ENCODE data around the gene CLEC3B.
A peak's percentile ranks its signal among the peaks of the same experiment; 100 is the strongest.
"Not testable (repeated sequence)": the region's sequence is repeated elsewhere in the genome, so short reads cannot be mapped to it uniquely, and the experiment has no call there.

The CLEC3B gene, protein sequence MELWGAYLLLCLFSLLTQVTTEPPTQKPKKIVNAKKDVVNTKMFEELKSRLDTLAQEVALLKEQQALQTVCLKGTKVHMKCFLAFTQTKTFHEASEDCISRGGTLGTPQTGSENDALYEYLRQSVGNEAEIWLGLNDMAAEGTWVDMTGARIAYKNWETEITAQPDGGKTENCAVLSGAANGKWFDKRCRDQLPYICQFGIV

GRCh38 chr3:45026038-45026437 is at the start of gene CLEC3B:
CLEC3B (plus strand) TSS chr3:45026303; CDS start chr3:45026363, 60 bp downstream.
- DNase-seq (ENCODE audit: low read depth, low spot score): peak; percentile 43

GRCh38 chr3:44981220-44981619 is 44.9 kb upstream of the CLEC3B start:
- peak; percentile 62 for DNase-seq (ENCODE audit: low read depth, low spot score)

- DNase-seq (ENCODE audit: low read depth, low spot score): no peak
These were observed 44.4 kb upstream of the CLEC3B start for GRCh38 chr3:44981751-44982150.

GRCh38 chr3:44982817-44983216 is 43.3 kb upstream of the CLEC3B start:
- no peak for DNase-seq (ENCODE audit: low read depth, low spot score)

DNA sequence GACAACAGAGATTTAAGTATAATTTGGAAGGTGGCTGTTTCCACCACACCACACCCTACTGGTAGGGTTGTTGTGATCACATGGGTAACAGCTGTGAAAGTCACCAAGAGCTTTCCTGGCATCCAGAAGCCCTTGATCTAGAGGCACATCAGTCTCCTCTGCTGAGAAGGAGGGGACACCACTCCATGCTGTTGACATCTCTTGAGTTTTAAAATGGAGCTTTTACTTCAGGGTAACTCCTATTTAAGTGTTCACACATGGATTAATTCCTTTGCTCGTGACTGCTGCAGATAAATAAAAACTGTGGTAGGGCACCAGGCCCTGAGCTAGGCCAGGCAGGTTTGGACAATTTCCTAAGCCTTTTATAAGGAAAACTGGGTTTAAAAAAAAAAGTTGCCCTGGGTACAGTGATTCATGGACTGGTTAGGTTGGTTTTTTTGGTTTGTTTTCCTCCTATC is 42.6 kb upstream of the CLEC3B start:
- peak; percentile 29 for DNase-seq (ENCODE audit: low read depth, low spot score)

DNA sequence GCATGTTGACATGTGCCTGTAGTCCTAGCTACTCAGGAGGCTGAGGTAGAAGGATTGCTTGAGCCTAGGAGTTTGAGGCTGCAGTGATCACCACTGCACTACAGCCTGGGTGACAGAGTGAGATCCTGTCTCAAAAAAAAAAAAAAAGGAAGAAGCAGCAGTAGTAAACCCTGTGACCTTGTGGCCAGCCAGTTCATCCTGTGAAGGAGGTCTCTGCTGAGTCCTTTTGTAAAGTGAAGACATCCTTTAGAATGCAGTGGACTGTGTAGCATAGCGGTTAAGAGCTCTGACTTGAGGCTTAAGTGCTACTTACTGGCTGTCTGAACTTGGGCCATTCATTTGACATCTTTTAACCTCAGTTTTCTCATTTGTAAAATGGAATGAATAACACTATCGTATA is 41.8 kb upstream of the CLEC3B start:
- DNase-seq (ENCODE audit: low read depth, low spot score): no peak

- DNase-seq (ENCODE audit: low read depth, low spot score): not testable (repeated sequence)
These were observed 39.8 kb upstream of the CLEC3B start for GRCh38 chr3:44986330-44986729.

GRCh38 chr3:44987332-44987731 is 38.8 kb upstream of the CLEC3B start:
- peak; percentile 39 for DNase-seq (ENCODE audit: low read depth, low spot score)

DNA sequence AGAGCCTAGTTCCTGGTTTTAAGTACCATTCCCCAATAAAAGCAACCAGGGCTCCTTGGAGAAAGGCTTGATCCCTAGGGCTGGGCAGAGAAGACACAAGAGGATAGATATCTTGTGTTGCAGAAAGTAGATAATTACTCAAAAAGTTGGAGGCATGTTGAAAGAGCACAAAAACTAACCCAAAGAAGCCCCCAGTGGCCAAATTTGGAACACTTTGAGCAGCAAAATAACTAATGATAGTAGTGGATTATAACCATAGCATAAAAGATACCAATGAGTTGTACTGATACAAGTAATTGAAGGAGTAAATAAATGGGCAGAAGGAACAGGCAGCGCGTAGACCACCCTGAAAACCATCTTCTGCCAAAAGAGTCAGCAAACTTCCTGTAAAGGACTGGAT is 38.0 kb upstream of the CLEC3B start:
- DNase-seq (ENCODE audit: low read depth, low spot score): no peak

DNA sequence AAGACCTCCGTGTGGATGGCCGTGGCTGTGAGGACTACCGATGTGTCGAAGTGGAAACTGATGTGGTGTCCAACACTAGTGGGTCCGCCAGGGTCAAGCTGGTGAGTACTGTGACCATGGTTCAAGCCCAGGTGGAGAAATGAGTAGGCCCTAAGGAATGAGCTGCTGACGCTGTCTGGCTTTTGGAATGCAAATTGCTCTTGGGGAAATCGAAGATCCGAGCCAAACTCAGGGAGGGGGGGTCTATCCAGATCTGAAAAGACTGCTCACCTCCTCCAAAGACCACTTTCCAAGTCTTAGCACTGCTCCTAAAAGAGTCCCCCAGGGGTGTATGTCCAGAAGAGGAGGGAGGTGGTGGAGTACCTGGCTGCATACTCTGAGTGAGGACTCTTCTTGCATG is 37.0 kb upstream of the CLEC3B start:
- peak; percentile 58 for DNase-seq (ENCODE audit: low read depth, low spot score)

GRCh38 chr3:44989636-44990373 is 36.3 kb upstream of the CLEC3B start:
- DNase-seq (ENCODE audit: low read depth, low spot score): no peak

DNA sequence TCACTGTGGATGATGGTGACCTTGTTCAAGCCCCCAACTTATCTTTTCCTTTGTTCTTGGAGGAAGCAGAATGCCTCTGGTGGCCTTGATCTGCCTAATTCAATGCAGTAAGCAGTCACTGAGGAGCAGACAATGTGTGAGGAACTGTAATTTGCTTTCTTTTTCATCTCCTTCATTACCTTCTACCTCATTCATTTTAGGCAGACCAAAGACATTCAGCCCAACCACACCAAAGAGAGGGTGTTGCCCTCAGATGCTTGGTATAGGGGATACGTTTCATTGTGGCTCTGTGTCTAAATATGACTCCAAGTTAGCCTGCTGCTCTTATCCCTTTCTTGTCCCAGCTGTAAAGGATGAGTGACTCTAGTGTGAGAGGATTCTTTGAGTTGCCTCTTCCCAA is 34.8 kb upstream of the CLEC3B start:
- no peak for DNase-seq (ENCODE audit: low read depth, low spot score)

DNA sequence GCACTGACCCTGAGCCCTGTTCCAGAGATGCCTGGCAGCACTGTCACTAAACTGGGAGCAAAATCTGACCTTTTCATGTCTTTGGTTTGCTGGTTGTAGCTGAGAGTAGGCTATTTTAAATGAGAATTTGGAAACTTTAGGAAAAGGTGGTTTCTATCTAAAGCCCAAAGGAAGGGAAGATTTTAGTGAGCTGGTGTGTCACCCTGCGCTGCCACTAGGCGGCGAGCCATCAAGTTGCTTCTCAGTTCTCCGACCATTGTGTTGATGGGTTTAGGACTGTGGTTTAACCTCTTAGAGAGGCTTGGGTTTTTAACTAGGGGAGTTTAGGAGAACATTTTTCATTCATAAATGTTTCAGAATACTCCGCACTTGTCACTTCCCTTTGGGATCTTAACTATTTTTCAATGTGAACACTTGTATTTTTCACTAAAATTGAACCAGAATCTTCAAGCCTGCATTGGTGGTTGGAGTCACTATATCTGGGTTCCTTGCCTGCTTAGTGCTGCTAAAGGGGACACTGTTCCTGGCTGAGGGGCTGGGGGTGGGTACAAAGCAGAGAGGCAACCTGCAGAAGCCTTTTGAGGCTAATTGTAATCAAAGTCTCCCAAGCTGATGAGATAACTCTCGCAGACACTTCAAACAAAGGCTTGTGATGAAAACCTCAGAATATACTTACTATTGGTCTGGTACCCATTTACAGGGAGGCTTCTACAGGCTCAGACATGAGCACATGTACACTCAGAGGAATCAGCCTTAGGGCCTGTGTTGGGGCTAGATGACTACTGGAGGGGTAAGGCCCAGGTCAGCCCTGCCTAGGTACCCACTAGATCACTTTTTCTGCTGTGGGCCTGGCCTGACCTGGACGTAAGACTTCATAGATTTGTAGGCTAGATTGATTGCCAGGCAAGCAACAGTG is 33.3 kb upstream of the CLEC3B start:
- DNase-seq (ENCODE audit: low read depth, low spot score): peak; percentile 39

- peak; percentile 88 for DNase-seq (ENCODE audit: low read depth, low spot score)
These were observed 32.5 kb upstream of the CLEC3B start for GRCh38 chr3:44993471-44994205.

DNA sequence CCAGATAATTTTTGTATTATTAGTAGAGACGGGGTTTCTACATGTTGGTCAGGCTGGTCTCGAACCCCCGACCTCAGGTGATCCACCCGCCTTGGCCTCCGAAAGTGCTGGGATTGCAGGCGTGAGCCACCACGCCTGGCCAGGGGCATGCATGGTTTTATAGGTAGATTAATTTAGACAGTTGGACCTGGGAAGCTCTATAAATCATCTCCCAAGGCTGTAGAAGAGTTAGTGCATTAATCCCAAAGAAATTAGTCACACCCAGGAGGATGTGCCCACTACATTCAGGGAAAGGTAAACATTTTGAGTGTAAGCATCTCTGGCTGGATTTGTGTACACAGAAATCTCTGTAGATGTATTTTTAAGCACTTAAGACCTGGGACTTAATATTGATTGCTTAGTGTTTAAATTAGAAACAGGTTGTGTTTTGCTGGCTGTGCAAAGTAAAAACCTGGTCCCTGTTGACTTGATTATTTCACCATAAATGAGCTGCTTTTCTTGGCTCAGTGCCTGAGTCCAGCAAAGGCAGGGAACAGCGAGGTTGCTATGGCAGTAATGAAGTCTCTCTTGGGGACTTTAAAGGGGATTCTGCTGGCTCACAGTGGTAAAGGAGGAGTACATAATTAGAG is 30.8 kb upstream of the CLEC3B start:
- DNase-seq (ENCODE audit: low read depth, low spot score): peak; percentile 87

DNA sequence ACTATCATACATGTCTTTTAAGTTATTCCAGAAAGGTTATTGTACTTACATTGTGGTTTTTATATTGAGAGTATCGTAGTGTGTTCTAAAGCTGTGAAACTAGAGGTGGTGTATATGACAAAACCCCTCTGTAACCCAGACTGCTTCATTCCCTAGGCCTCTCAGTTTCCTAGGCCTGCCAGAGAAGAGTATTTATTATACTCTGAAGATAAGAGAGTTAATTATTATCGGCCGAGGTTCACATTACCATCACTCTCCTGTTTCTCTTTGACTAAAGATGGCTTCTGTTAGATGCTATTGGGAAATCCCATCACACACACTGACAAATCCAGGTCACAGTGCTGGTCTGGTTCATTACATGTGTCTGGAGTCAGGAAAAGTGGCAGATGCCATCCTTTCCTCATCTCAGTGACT is 29.5 kb upstream of the CLEC3B start:
- no peak for DNase-seq (ENCODE audit: low read depth, low spot score)

- no peak for DNase-seq (ENCODE audit: low read depth, low spot score)
These were observed 26.3 kb upstream of the CLEC3B start for GRCh38 chr3:44999782-45000181.

DNA sequence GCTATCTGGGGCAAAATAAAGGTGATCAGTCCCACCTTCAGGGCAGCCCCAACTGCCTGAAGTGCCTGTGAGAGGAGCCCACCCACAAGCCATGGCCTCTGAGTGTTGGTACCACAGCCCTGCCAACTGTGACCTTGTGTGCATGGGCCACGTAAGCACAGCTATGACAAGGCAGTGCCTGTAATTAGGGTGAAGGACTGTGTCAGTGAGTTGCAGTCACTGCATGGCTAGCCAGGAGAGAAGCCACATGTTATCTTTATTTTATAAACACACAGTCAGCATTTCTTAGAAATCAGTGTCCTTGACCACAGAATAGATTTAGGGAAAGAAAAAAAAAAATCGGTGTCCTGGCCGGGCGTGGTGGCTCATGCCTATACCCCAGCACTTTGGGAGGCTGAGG is 25.3 kb upstream of the CLEC3B start:
- no peak for DNase-seq (ENCODE audit: low read depth, low spot score)

- DNase-seq (ENCODE audit: low read depth, low spot score): no peak
These were observed 24.4 kb upstream of the CLEC3B start for GRCh38 chr3:45001738-45002137.

DNA sequence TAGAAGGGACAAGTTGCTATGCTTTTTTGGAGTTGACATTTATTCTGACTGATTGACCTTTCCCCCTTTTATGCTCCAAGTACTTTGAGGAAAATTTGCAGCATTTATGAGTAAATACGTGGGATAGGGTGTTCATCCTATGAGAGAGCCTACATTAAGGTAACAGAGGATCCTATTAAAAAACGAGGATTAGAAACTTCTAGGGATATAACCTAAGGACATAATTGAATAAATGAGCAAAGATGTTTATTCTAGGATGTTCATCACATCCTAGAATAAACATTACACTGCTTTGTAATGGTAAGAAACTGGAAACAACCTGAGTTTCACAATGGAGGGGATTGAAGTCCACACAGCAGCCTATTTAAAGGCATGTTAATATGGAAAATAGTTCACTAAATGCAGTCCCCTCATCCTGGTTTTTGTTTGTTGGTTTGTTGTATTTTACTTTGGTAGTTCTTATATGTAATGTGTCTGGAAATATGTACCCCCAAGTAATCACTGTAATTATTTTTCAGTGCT is 23.9 kb upstream of the CLEC3B start:
- no peak for DNase-seq (ENCODE audit: low read depth, low spot score)

GRCh38 chr3:45002720-45003119 is 23.4 kb upstream of the CLEC3B start:
- no peak for DNase-seq (ENCODE audit: low read depth, low spot score)

All from astrocyte of the hippocampus (primary cell).